NT2/D1 (cell line): ENCODE results near the gene DOK3.

Source experiments
- DNase-seq: peaks from one replicate; pipeline ENCODE4 v3.0.0-alpha.2; 2011; ENCODE audit warnings: low read depth, low spot score
- H3K27me3 ChIP-seq: 2 replicates; pipeline ENCODE4 v1.6.0; 2011; ENCODE audit warnings: mild to moderate bottlenecking; ENCODE audit not compliant: insufficient read length, insufficient read depth
- H3K36me3 ChIP-seq: 2 replicates; pipeline ENCODE4 v1.6.1; 2011; ENCODE audit warnings: mild to moderate bottlenecking, low read length, mixed read lengths; ENCODE audit not compliant: insufficient read depth, insufficient read length
- H3K4me1 ChIP-seq: 2 replicates; pipeline ENCODE4 v1.5.1; 2011; ENCODE audit not compliant: insufficient read depth, insufficient read length
- H3K4me3 ChIP-seq: 2 replicates; pipeline ENCODE4 v1.5.1; 2011; ENCODE audit warnings: low read depth; ENCODE audit not compliant: insufficient read length
- H3K9ac ChIP-seq: 2 replicates; pipeline ENCODE4 v1.6.0; 2011; ENCODE audit warnings: low read depth; ENCODE audit not compliant: insufficient read length
- H3K9me3 ChIP-seq: 2 replicates; pipeline ENCODE4 v1.5.1; 2011; ENCODE audit warnings: mild to moderate bottlenecking, low read length; ENCODE audit not compliant: insufficient read depth
- SUZ12 ChIP-seq: IDR thresholded peaks from 2 replicates; pipeline ENCODE4 v1.6.1; 2011; ENCODE audit not compliant: insufficient read length, insufficient read depth; ENCODE audit errors: extremely low read depth
- YY1 ChIP-seq: IDR thresholded peaks from 2 replicates; pipeline ENCODE4 v1.6.1; 2011; ENCODE audit not compliant: insufficient read length, insufficient read depth
- ZNF274 ChIP-seq: IDR thresholded peaks from 2 replicates; pipeline ENCODE4 v1.6.1; 2011; ENCODE audit warnings: mild to moderate bottlenecking, low read depth, low read length

The DOK3 gene

DNA sequence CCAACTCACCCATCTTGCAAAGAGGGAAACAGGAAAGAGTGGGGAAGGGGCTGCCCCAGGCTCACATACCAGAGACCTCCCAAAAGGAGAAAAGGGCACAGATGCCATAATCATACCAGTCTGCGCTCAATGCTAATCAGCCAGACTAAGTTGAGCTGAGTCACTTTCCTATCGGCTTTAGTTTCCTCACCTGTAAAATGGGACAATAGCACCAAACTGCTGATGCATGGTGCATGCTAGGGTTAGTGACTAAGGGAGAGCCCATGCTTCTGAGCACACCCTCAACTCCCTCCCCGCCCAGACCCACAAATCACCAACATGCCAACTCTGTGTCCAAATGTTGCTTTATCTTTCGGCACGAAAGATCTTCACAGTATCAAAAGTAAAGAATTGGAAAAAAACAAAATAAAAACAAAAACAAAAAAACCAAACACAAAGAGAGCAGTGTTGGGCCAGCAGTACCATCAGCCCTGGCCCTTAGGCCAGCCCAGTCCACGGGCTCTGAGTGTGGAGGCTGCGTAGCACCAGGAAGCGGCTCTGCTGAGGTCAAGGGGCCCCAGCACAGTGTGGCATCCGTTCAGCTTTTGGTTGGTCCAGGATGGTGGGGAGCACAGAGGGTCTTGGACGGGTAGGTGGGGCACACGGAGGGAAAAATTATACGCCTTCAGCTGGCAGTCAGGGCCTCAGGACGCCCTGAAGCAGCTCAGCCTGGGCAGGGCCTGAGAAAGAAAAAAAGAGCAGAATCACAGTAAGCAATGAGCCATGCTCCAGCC is 10.0 kb upstream of the DOK3 start:
- H3K9ac ChIP-seq: no peak overlapping the region
- H3K36me3 ChIP-seq: peaks cover 74% of the 10 kb centered on the region
- no peak for TF ChIP-seq ZNF274
- TF ChIP-seq SUZ12: no peak
- TF ChIP-seq YY1: no peak
- no peak for DNase-seq
- H3K4me3 ChIP-seq: no peak overlapping the region
- no peaks in the 10 kb centered on the region for H3K27me3 ChIP-seq
- no peaks in the 10 kb centered on the region for H3K9me3 ChIP-seq
- peaks cover 3% of the 10 kb centered on the region for H3K4me1 ChIP-seq

DNA sequence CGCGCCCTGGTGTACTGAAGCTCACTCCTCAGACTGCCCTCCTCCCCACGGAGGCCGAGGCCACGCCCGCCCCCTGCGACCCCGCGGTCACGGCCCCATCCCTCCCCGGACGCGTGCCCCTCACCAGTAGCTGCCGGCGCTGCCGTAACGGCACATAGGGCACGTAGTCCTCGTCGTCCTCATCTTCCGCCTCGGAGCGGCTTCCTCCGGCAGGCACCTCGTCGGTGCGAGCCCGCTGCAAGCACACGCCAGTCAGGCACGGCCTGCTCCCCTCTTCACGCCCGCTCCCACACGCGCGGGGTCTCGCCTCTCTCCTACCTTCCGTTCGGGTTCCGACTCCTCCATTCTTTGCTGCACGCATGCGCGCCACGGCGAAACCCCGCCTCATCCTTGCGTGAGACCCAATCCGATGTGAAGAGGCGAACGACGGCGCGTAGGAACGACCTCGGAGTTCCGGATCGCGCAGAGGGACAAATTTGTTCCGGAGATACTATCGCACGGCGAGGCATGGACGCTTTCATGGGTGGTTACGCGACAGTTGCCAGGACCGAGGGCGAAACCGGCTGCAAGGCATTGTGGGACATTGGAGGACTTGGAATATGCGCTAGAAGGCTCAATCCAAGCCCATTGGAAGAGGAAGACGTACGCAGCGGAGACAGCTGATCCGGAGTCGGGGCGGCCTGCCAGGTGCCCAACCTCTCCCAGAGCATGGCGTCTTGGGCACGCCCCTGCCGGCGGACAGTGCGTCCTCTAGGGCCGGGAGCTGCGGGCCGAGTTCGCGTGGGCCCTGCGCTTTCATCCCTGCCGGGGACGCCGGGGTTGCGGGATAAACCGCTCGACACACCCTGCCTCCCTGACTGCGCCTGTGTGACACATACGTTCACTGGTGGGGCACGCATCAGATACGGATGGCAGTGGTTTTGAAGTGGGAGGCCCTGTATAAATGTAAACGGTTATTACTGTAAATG is 7.3 kb upstream of the DOK3 start, which contains the start of gene DDX41:
Gene DDX41, minus strand, starts transcription at position 361 of the 968 bp plus-strand sequence. Its CDS starts 16 bp downstream, at position 345.
- Histone ChIP-seq H3K9me3 (no peaks in the 10 kb centered on the region), H3K27me3 (no peaks in the 10 kb centered on the region), H3K4me3 (peak within 1 kb of the TSS; percentile 100), H3K9ac (peak within 1 kb of the TSS; percentile 100), H3K4me1 (peaks cover 3% of the 10 kb centered on the region), H3K36me3 (peaks cover 76% of the 10 kb centered on the region)
- TF ChIP-seq YY1 (peak; percentile 39), ZNF274 (no peak), SUZ12 (no peak)
- peak; percentile 96 for DNase-seq

- Histone ChIP-seq H3K4me1 (peaks cover 6% of the 10 kb centered on the region), H3K9me3 (no peaks in the 10 kb centered on the region), H3K27me3 (no peaks in the 10 kb centered on the region), H3K4me3 (peak overlapping the region; percentile 100), H3K36me3 (peaks cover 76% of the 10 kb centered on the region), H3K9ac (peak overlapping the region; percentile 100)
- no peak for TF ChIP-seq SUZ12
- TF ChIP-seq YY1: no peak
- TF ChIP-seq ZNF274: no peak
- no peak for DNase-seq
Observed at GRCh38 chr5:177515580-177515979, 6.0 kb upstream of the DOK3 start.

DNA sequence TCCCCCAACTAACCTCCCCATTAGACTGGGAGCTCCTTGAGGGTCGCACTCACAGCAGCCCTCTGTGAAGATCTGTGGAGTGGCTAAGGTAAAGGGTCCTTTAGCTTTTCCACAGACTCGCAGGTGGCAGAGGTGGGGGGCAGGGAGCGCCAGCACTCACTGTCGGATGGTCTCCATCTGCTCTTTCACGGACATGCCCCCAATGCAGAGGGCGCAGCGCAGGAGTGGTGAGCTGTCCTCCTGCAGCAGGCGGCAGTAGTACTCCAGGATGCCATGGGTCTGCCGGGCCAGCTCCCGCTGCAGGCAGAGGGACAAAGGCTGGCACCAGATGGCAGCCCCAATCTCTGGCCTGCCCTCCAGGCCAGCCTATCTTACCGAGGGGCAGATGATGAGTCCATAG is 4.9 kb upstream of the DOK3 start:
- Histone ChIP-seq H3K9ac (no peak overlapping the region), H3K4me1 (peaks cover 14% of the 10 kb centered on the region), H3K36me3 (peaks cover 76% of the 10 kb centered on the region), H3K9me3 (no peaks in the 10 kb centered on the region), H3K27me3 (no peaks in the 10 kb centered on the region), H3K4me3 (no peak overlapping the region)
- no peak for TF ChIP-seq ZNF274
- DNase-seq: no peak

DNA sequence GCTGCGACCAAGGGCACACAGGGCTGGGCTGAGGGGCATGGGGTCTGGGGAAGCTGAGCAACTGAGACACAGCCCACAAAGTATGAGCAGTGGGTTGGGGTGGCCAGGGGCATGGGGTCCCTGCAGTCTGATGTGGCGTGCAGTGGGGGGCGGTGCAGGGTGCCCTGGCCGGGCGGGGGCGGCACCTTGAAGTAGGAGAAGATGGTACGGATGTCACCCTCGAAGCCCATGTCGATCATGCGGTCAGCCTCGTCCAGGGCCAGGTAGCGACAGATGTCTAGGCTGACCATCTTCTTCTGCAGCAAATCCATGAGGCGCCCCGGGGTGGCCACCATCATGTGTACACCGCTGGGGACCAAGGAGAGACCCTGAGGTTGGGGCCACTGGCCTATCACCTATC is 3.9 kb upstream of the DOK3 start:
- Histone ChIP-seq H3K36me3 (peaks cover 78% of the 10 kb centered on the region), H3K9ac (no peak overlapping the region), H3K9me3 (no peaks in the 10 kb centered on the region), H3K4me1 (peaks cover 20% of the 10 kb centered on the region), H3K27me3 (no peaks in the 10 kb centered on the region), H3K4me3 (no peak overlapping the region)
- TF ChIP-seq ZNF274 (no peak), YY1 (no peak), SUZ12 (no peak)
- DNase-seq: no peak

DNA sequence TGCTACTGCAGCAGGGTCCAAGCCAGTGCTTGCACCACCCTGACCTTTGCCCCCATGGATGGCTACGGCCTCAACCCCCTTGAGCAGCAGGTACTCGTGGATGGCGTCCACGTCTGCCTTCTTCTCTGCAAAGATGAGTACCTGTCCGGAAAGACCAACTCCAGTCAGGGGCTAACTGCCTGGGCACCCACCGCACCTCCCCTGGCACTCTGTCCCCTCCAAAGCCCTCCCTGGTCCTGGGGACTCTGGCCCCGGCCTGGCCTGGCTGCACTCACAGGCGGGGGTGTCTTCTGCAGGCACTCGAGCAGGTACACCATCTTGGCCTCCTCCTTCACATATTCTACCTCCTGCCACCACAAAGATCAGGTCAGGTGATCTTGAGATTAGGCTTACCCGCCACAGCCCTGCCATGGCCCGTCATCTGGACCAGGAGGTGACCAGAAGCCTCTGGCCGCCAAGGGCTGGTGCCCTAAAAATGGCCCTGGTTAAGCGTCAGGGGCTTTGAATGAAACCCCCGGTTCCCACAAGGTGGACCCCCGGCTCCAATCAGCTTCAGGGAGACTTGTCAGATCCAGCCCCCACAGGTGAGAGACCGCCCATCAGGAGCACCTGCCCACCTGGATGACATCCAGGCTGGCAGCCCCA is 3.2 kb upstream of the DOK3 start:
- Histone ChIP-seq H3K36me3 (peaks cover 85% of the 10 kb centered on the region), H3K9ac (no peak overlapping the region), H3K4me3 (no peak overlapping the region), H3K4me1 (peaks cover 24% of the 10 kb centered on the region), H3K27me3 (no peaks in the 10 kb centered on the region), H3K9me3 (no peaks in the 10 kb centered on the region)
- no peak for TF ChIP-seq SUZ12
- TF ChIP-seq ZNF274: no peak
- TF ChIP-seq YY1: no peak
- DNase-seq: no peak
